GM19452 (cell line): ENCODE measurements around the gene STXBP1.

ENCODE experiments used
- ATAC-seq: cut with Tn5 transposase; IDR thresholded peaks from one replicate; pipeline ENCODE4 v1.9.1; 2021; ENCODE audit not compliant: unreplicated experiment

Gene STXBP1

GRCh38 chr9:127712371-127712770 lies 100.3 kb downstream of the STXBP1 start:
- no peak for ATAC-seq

GRCh38 chr9:127712867-127713266 lies 100.8 kb downstream of the STXBP1 start:
- no peak for ATAC-seq

- no peak for ATAC-seq
These were observed 102.1 kb downstream of the STXBP1 start for GRCh38 chr9:127714020-127714750.

GRCh38 chr9:127714951-127715469 lies 102.9 kb downstream of the STXBP1 start:
- ATAC-seq: peak; percentile 10

- ATAC-seq: peak; percentile 96
These were observed 103.6 kb downstream of the STXBP1 start, which contains the start of the genes PTRH1 and TTC16 for GRCh38 chr9:127715470-127716337. Gene PTRH1, minus strand, starts transcription at chr9:127715663. Its CDS starts 24 bp downstream, at chr9:127715639. Gene TTC16, plus strand, starts transcription at chr9:127716079. Its CDS starts 67 bp downstream, at chr9:127716146.

GRCh38 chr9:127716412-127716811 lies 104.3 kb downstream of the STXBP1 start:
- ATAC-seq: no peak

GRCh38 chr9:127717766-127718165 lies 105.7 kb downstream of the STXBP1 start:
- no peak for ATAC-seq

GRCh38 chr9:127720031-127720864 lies 108.2 kb downstream of the STXBP1 start:
- no peak for ATAC-seq

GRCh38 chr9:127720865-127721227 lies 108.8 kb downstream of the STXBP1 start:
- no peak for ATAC-seq

GRCh38 chr9:127721391-127721821 lies 109.3 kb downstream of the STXBP1 start:
- no peak for ATAC-seq

GRCh38 chr9:127722055-127722745 lies 110.1 kb downstream of the STXBP1 start:
- ATAC-seq: no peak

GRCh38 chr9:127723013-127723412 lies 110.9 kb downstream of the STXBP1 start:
- no peak for ATAC-seq

- no peak for ATAC-seq
These were observed 111.4 kb downstream of the STXBP1 start for GRCh38 chr9:127723444-127723843.

- no peak for ATAC-seq
These were observed 111.9 kb downstream of the STXBP1 start for GRCh38 chr9:127724012-127724411.

- ATAC-seq: no peak
These were observed 114.8 kb downstream of the STXBP1 start for GRCh38 chr9:127726871-127727270.

GRCh38 chr9:127728808-127729207 lies 116.7 kb downstream of the STXBP1 start:
- no peak for ATAC-seq

GRCh38 chr9:127729522-127730256 lies 117.6 kb downstream of the STXBP1 start:
- ATAC-seq: no peak

- ATAC-seq: no peak
These were observed 118.2 kb downstream of the STXBP1 start for GRCh38 chr9:127730262-127730661.

- ATAC-seq: no peak
These were observed 118.8 kb downstream of the STXBP1 start for GRCh38 chr9:127730799-127731410.
